ENCODE data around the gene C16orf46.

GRCh38 chr16:81076566-81077075 is 417 bp downstream of the C16orf46 start:
- TF ChIP-seq CTCF (IDR thresholded peaks at IDR 0.05; ENCODE audit: poor library complexity) (no peak), EZH2phosphoT487 (IDR thresholded peaks at IDR 0.05; ENCODE audit: low read depth, severe bottlenecking, unreplicated experiment) (no peak), EZH2 (IDR thresholded peaks at IDR 0.05; ENCODE audit: borderline replicate concordance) (no peak)
